Measurements from ENCODE around the gene MPC1.
"Not testable (repeated sequence)": the region's sequence is repeated elsewhere in the genome, so short reads cannot be mapped to it uniquely, and the experiment has no call there.

The MPC1 gene

GRCh38 chr6:166388290-166389004 is 5.7 kb upstream of the MPC1 start:
- Histone ChIP-seq H3K4me1 (ENCODE audit: insufficient read depth, low read length) (peaks cover 8% of the 10 kb centered on the region), H3K27ac (ENCODE audit: low read depth, low read length) (no peak overlapping the region)

GRCh38 chr6:166387642-166388289 is 5.0 kb upstream of the MPC1 start:
- Histone ChIP-seq H3K4me1 (ENCODE audit: insufficient read depth, low read length) (peaks cover 8% of the 10 kb centered on the region), H3K9ac (ENCODE audit: low read length) (no peak overlapping the region), H3K9me3 (ENCODE audit: low read length) (no peaks in the 10 kb centered on the region), H3K27ac (ENCODE audit: low read depth, low read length) (no peak overlapping the region), H3K4me3 (ENCODE audit: low read depth in 1 of 2, low read length in 2 of 2) (no peak overlapping the region), H3K27me3 (ENCODE audit: control insufficient read depth in 1 of 2, insufficient read depth in 2 of 2, low read length in 2 of 2) (no peaks in the 10 kb centered on the region), H3K36me3 (ENCODE audit: insufficient read depth, low read length) (no peaks in the 10 kb centered on the region)

More at GRCh38 chr6:166388290-166389004, 5.7 kb upstream of the MPC1 start:
- H3K9ac ChIP-seq (ENCODE audit: low read length), result no peak overlapping the region
- H3K4me3 ChIP-seq (ENCODE audit: low read depth in 1 of 2, low read length in 2 of 2), result no peak overlapping the region
- no peaks in the 10 kb centered on the region for H3K9me3 ChIP-seq (ENCODE audit: low read length)
- H3K36me3 ChIP-seq (ENCODE audit: insufficient read depth, low read length), result no peaks in the 10 kb centered on the region
- H3K27me3 ChIP-seq (ENCODE audit: control insufficient read depth in 1 of 2, insufficient read depth in 2 of 2, low read length in 2 of 2), result no peaks in the 10 kb centered on the region

GRCh38 chr6:166387098-166387497 is 4.4 kb upstream of the MPC1 start:
- not testable (repeated sequence) for H3K36me3 ChIP-seq (ENCODE audit: insufficient read depth, low read length); H3K27me3 ChIP-seq (ENCODE audit: control insufficient read depth in 1 of 2, insufficient read depth in 2 of 2, low read length in 2 of 2); H3K4me1 ChIP-seq (ENCODE audit: insufficient read depth, low read length); H3K27ac ChIP-seq (ENCODE audit: low read depth, low read length); H3K9me3 ChIP-seq (ENCODE audit: low read length); H3K4me3 ChIP-seq (ENCODE audit: low read depth in 1 of 2, low read length in 2 of 2); H3K9ac ChIP-seq (ENCODE audit: low read length)

- H3K4me1 ChIP-seq (ENCODE audit: insufficient read depth, low read length), result peaks cover 8% of the 10 kb centered on the region
- no peak overlapping the region for H3K4me3 ChIP-seq (ENCODE audit: low read depth in 1 of 2, low read length in 2 of 2)
- no peaks in the 10 kb centered on the region for H3K36me3 ChIP-seq (ENCODE audit: insufficient read depth, low read length)
- H3K27me3 ChIP-seq (ENCODE audit: control insufficient read depth in 1 of 2, insufficient read depth in 2 of 2, low read length in 2 of 2), result no peaks in the 10 kb centered on the region
- no peak overlapping the region for H3K27ac ChIP-seq (ENCODE audit: low read depth, low read length)
- H3K9ac ChIP-seq (ENCODE audit: low read length), result no peak overlapping the region
- no peaks in the 10 kb centered on the region for H3K9me3 ChIP-seq (ENCODE audit: low read length)
Measured at GRCh38 chr6:166386111-166386510, 3.4 kb upstream of the MPC1 start.

GRCh38 chr6:166383802-166384363 is 1.1 kb upstream of the MPC1 start:
- not testable (repeated sequence) for H3K36me3 ChIP-seq (ENCODE audit: insufficient read depth, low read length); H3K9me3 ChIP-seq (ENCODE audit: low read length); H3K4me1 ChIP-seq (ENCODE audit: insufficient read depth, low read length); H3K27me3 ChIP-seq (ENCODE audit: control insufficient read depth in 1 of 2, insufficient read depth in 2 of 2, low read length in 2 of 2)
- Histone ChIP-seq H3K4me3 (ENCODE audit: low read depth in 1 of 2, low read length in 2 of 2) (peak overlapping the region; percentile 72 to 83), H3K27ac (ENCODE audit: low read depth, low read length) (peak overlapping the region; percentile 83), H3K9ac (ENCODE audit: low read length) (peak overlapping the region; percentile 71)

- H3K9me3 ChIP-seq (ENCODE audit: low read length), result no peaks in the 10 kb centered on the region
- peak overlapping the region; percentile 61 for H3K9ac ChIP-seq (ENCODE audit: low read length)
- H3K4me1 ChIP-seq (ENCODE audit: insufficient read depth, low read length), result peaks cover 8% of the 10 kb centered on the region
- H3K27me3 ChIP-seq (ENCODE audit: control insufficient read depth in 1 of 2, insufficient read depth in 2 of 2, low read length in 2 of 2), result no peaks in the 10 kb centered on the region
- H3K36me3 ChIP-seq (ENCODE audit: insufficient read depth, low read length), result no peaks in the 10 kb centered on the region
- peak overlapping the region; percentile 83 for H3K27ac ChIP-seq (ENCODE audit: low read depth, low read length)
- peak overlapping the region; percentile 72 to 83 for H3K4me3 ChIP-seq (ENCODE audit: low read depth in 1 of 2, low read length in 2 of 2)
Measured at GRCh38 chr6:166382500-166382932, 224 bp downstream of the MPC1 start.

- peak overlapping the region; percentile 72 to 83 for H3K4me3 ChIP-seq (ENCODE audit: low read depth in 1 of 2, low read length in 2 of 2)
- H3K9me3 ChIP-seq (ENCODE audit: low read length), result no peaks in the 10 kb centered on the region
- no peaks in the 10 kb centered on the region for H3K36me3 ChIP-seq (ENCODE audit: insufficient read depth, low read length)
- peak overlapping the region; percentile 61 for H3K9ac ChIP-seq (ENCODE audit: low read length)
- peak overlapping the region; percentile 83 for H3K27ac ChIP-seq (ENCODE audit: low read depth, low read length)
- H3K4me1 ChIP-seq (ENCODE audit: insufficient read depth, low read length), result peaks cover 8% of the 10 kb centered on the region
- H3K27me3 ChIP-seq (ENCODE audit: control insufficient read depth in 1 of 2, insufficient read depth in 2 of 2, low read length in 2 of 2), result no peaks in the 10 kb centered on the region
Measured at GRCh38 chr6:166381733-166382499, 824 bp downstream of the MPC1 start.

- H3K4me3 ChIP-seq (ENCODE audit: low read depth in 1 of 2, low read length in 2 of 2), result peak overlapping the region in 1 of 2 donors; percentile 72
- no peaks in the 10 kb centered on the region for H3K27me3 ChIP-seq (ENCODE audit: control insufficient read depth in 1 of 2, insufficient read depth in 2 of 2, low read length in 2 of 2)
- peaks cover 8% of the 10 kb centered on the region for H3K4me1 ChIP-seq (ENCODE audit: insufficient read depth, low read length)
- no peak overlapping the region for H3K9ac ChIP-seq (ENCODE audit: low read length)
- H3K36me3 ChIP-seq (ENCODE audit: insufficient read depth, low read length), result no peaks in the 10 kb centered on the region
- no peak overlapping the region for H3K27ac ChIP-seq (ENCODE audit: low read depth, low read length)
- no peaks in the 10 kb centered on the region for H3K9me3 ChIP-seq (ENCODE audit: low read length)
Measured at GRCh38 chr6:166381381-166381732, 1.4 kb downstream of the MPC1 start.

- no peak overlapping the region for H3K9ac ChIP-seq (ENCODE audit: low read length)
- no peaks in the 10 kb centered on the region for H3K27me3 ChIP-seq (ENCODE audit: control insufficient read depth in 1 of 2, insufficient read depth in 2 of 2, low read length in 2 of 2)
- H3K4me3 ChIP-seq (ENCODE audit: low read depth in 1 of 2, low read length in 2 of 2), result no peak overlapping the region
- peaks cover 8% of the 10 kb centered on the region for H3K4me1 ChIP-seq (ENCODE audit: insufficient read depth, low read length)
- no peaks in the 10 kb centered on the region for H3K36me3 ChIP-seq (ENCODE audit: insufficient read depth, low read length)
- no peaks in the 10 kb centered on the region for H3K9me3 ChIP-seq (ENCODE audit: low read length)
- no peak overlapping the region for H3K27ac ChIP-seq (ENCODE audit: low read depth, low read length)
Measured at GRCh38 chr6:166379800-166380199, 2.9 kb downstream of the MPC1 start.

GRCh38 chr6:166379103-166379586 is 3.6 kb downstream of the MPC1 start:
- no peaks in the 10 kb centered on the region for H3K27me3 ChIP-seq (ENCODE audit: control insufficient read depth in 1 of 2, insufficient read depth in 2 of 2, low read length in 2 of 2)
- H3K27ac ChIP-seq (ENCODE audit: low read depth, low read length), result no peak overlapping the region

GRCh38 chr6:166377721-166378120 is 5.0 kb downstream of the MPC1 start:
- no peaks in the 10 kb centered on the region for H3K4me1 ChIP-seq (ENCODE audit: insufficient read depth, low read length)

More at GRCh38 chr6:166379103-166379586, 3.6 kb downstream of the MPC1 start:
- H3K9me3 ChIP-seq (ENCODE audit: low read length), result no peaks in the 10 kb centered on the region
- no peaks in the 10 kb centered on the region for H3K36me3 ChIP-seq (ENCODE audit: insufficient read depth, low read length)
- no peak overlapping the region for H3K4me3 ChIP-seq (ENCODE audit: low read depth in 1 of 2, low read length in 2 of 2)
- H3K9ac ChIP-seq (ENCODE audit: low read length), result no peak overlapping the region
- H3K4me1 ChIP-seq (ENCODE audit: insufficient read depth, low read length), result peaks cover 5% of the 10 kb centered on the region

More at GRCh38 chr6:166377721-166378120, 5.0 kb downstream of the MPC1 start:
- Histone ChIP-seq H3K27me3 (ENCODE audit: control insufficient read depth in 1 of 2, insufficient read depth in 2 of 2, low read length in 2 of 2) (no peaks in the 10 kb centered on the region), H3K4me3 (ENCODE audit: low read depth in 1 of 2, low read length in 2 of 2) (no peak overlapping the region), H3K9me3 (ENCODE audit: low read length) (no peaks in the 10 kb centered on the region), H3K9ac (ENCODE audit: low read length) (no peak overlapping the region), H3K36me3 (ENCODE audit: insufficient read depth, low read length) (no peaks in the 10 kb centered on the region), H3K27ac (ENCODE audit: low read depth, low read length) (no peak overlapping the region)
